HG02943 (cell line): Measurements from ENCODE around the gene ZNF691.
"Not testable (repeated sequence)": the region's sequence is repeated elsewhere in the genome, so short reads cannot be mapped to it uniquely, and the experiment has no call there.

ENCODE experiments used
- ATAC-seq: cut with Tn5 transposase; IDR thresholded peaks from one replicate; pipeline ENCODE4 v1.9.1; 2021; ENCODE audit warnings: mild to moderate bottlenecking, low read depth, moderate library complexity; ENCODE audit not compliant: unreplicated experiment

The ZNF691 gene

GRCh38 chr1:42846257-42847110 is at the start of gene ZNF691:
Gene ZNF691 (plus strand): TSS chr1:42846613. CDS start chr1:42849659, 3,046 bp downstream.
- peak; percentile 93 for ATAC-seq

DNA sequence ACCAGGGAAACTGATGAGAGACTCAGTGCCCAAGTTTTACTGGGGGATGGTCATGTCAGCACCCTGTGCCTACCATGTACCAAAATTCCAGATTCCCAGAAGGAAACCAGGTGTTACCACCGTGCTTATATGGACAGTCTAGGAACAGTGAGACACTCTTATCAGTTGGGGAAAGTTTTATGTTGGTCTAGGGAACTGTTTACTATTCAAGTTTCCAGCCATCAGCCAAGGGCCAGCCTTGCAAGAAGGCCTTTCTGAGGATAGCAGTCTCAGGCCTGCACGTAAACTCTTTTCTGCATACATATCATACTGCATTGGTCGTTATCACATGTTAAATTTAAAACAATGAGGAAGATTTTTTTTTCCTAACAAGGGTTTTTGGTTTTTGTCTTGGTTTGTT is 49.0 kb upstream of the ZNF691 start:
- no peak for ATAC-seq

DNA sequence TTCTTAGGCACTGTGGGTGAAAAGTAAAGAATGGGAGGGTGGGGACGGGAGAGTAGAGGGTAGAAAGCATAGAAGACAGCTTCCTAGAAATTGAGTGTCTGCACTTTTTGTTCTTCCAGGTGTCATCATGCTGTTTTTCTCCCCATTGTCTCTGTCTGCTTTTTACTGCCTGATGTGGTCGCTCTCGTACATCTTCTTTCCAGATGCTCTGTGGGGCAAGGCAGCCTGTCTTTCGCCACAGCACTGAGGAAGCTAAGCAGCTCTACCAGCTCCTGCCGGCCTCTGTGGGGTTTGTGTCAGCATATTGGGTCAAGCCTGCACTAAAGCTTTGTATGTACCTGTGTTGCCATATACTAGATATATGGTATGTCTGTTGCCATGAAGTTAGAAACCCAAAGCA is 48.4 kb upstream of the ZNF691 start:
- ATAC-seq: no peak

DNA sequence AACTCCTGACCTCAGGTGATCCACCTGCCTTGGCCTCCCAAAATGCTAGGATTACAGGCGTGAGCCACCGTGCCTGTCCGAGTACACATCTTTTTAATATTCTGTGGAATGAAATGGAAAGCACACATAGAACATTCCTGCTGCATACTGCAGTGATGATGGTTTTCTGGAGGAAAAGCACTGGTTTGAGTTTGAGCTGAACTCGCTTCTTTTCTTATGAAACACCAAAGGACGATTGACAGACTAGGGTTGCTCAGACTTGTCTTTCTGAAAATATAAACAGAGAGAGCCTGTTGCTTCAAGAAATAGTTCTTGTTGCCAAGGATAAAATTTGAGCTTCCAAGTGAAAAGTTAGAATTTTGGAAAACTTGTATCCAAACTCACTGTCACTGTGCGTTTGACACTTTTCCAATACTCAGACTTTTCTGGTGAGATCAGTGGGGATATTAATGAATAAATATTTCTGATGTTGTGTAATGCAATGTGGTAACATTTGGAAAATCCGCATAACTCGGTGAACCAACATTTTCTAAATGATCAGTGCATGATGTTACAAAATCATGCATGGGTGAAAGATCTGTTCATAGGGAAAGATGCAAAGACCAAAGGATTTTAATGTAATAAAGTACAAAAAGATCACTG is 44.5 kb upstream of the ZNF691 start:
- no peak for ATAC-seq

DNA sequence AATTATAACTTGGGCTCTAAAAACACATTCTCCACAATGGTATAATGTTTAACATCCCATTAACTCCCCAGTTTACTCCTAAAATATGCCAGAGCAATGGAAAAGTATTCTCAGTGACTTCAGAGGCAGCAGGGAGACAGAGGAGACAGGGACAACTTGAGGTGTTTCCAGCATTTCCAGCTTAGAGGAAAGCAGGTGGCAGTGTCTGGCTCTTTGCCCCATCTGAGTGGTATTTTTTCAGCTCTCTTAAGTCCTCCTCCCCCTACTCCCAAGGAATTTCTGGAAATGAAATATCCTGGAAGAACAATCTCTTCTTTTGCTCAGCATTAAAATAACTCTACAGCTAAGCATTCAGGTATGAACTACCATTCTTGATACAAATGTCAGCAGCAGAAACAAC is 40.2 kb upstream of the ZNF691 start:
- no peak for ATAC-seq

DNA sequence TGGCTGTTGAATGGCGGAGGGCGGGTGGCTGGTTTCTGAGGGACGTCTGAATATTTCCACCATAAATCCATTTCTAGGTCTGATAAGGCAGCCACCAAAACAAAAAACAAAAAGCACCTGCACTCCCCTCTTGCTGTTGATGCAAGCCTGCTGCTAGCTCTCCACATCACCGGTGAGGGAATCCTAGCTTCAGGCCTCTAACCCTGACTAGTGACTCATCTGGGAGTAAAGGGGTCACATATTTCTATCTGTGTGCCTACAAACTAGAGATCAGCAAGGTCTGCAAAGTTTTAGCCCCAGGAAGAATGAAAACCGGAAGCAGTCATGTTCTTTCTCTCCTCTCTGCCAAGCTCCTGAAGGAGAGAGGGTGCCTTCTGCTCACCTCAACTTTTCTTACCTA is 39.8 kb upstream of the ZNF691 start:
- ATAC-seq: no peak

- ATAC-seq: no peak
Measured at GRCh38 chr1:42807056-42807668, 39.3 kb upstream of the ZNF691 start.

DNA sequence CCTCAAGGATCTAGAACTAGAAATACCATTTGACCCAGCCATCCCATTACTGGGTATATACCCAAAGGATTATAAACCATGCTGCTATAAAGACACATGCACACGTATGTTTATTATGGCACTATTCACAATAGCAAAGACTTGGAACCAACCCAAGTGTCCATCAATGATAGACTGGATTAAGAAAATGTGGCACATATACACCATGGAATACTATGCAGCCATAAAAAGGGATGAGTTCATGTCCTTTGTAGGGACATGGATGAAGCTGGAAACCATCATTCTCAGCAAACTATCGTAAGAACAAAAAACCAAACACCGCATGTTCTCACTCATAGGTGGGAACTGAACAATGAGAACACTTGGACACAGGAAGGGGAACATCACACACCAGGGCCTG is 31.6 kb upstream of the ZNF691 start:
- not testable (repeated sequence) for ATAC-seq

GRCh38 chr1:42815941-42816584 is 30.4 kb upstream of the ZNF691 start:
- ATAC-seq: no peak

DNA sequence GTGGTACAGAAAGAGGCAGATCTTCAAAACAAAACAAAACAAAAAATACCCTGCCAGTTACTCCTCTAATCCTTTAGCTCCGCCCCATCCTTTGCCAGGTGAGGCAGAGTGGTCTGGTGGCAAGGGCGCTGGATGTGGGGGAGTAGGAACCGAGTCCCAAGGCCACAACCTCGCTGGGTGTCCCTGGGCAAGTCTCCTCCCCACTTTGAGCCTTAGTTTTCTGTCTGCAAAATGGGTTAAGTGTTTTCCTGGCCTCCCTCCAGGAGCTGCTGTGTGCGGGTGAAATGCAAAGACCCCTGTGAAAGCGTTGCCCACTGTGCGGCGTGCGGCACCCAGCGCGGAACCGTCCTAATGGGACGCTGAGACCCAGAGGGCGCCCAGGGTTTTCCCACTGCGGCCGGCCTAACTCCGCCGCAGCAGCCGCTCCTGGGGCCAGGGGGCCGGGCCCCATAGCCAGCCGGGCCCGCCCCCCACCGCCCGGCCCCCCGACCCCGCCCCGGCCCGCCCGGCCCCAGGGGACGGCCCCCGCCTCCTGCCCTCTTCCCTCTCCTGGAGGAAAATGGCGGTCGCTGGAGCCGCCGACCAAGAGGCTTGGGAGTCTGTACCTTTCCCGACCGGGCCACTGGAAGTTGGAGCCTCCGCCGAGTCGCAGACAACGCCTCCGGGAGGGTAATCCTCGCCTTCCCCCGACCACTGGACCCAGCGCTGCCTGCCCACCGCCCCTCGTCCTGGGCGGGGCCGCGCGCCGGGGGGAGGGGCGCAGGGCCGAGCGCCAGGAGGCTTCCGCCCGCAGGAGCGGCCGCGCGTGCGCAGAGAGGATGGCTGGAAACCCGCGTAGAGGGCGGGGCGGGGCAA is 29.6 kb upstream of the ZNF691 start, which contains the start of the genes ERMAP and SVBP:
Gene ERMAP, plus strand, starts transcription at position 538 of the 855 bp plus-strand sequence. CDS start 13,327 bp downstream, outside the sequence.
Gene SVBP, minus strand, starts transcription at position 813 of the 855 bp plus-strand sequence. CDS start 853 bp downstream, outside the sequence.
- peak; percentile 75 for ATAC-seq

DNA sequence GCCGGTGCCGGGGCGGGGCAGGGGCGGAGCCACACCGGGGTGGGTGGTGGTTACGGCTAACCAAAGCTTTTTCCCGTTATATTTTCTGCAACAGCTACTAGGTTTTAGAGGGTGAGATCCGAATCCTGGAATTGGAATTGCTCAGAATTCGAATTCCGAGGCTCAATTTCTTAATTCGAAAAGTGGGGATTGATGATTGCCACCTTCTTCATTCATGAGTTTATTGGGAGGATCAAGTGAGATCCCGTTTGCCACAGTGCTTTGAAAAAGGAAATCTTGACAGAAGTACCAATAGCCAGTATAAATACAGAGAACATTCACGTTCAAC is 29.0 kb upstream of the ZNF691 start:
- no peak for ATAC-seq

GRCh38 chr1:42817976-42818375 is 28.4 kb upstream of the ZNF691 start:
- no peak for ATAC-seq

- no peak for ATAC-seq
Measured at GRCh38 chr1:42820813-42821212, 25.6 kb upstream of the ZNF691 start.

DNA sequence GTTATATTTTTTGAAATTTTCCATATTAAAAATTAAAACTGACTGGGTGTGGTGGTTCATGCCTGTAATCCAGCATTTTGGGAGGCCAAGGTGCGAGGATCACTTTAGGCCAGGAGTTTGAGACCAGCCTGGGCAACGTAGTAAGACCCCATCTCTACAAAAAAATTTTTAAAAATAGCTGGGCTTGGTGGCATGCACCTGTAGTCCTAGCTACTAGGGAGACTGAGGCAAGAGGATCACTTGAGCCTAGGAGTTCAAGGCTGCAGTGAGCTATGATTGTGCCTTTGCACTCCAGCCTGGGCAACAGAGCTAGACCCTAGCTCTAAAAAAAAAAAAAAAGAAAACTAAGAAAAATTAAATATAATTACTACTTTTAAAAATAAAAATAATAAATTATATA is 24.7 kb upstream of the ZNF691 start:
- ATAC-seq: no peak

GRCh38 chr1:42822800-42823392 is 23.5 kb upstream of the ZNF691 start:
- ATAC-seq: no peak

GRCh38 chr1:42824481-42825035 is 21.9 kb upstream of the ZNF691 start:
- no peak for ATAC-seq

- ATAC-seq: no peak
Measured at GRCh38 chr1:42825036-42825851, 21.2 kb upstream of the ZNF691 start.

DNA sequence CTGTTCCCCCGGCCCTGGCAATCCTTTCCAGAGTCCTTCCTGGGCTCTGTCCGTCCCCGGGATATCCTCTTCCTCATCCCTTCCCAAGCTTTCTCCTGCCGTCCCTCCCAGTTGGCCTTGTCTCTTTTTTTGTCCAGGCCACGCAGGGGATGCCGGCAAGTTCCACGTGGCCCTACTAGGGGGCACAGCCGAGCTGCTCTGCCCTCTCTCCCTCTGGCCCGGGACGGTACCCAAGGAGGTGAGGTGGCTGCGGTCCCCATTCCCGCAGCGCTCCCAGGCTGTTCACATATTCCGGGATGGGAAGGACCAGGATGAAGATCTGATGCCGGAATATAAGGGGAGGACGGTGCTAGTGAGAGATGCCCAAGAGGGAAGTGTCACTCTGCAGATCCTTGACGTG is 15.8 kb upstream of the ZNF691 start:
- no peak for ATAC-seq
